ENCODE measurements around the gene CDH4. TPM values are rescaled to one million over a fixed set of nuclear protein-coding genes. Genes with fewer than 3 reads are reported as not detected.

CDH4 gene
- polyA plus RNA-seq, 1 donor (not counting 4 experiments of a cell fraction or from before 2014, with no cell fraction given): 2.2 TPM

DNA sequence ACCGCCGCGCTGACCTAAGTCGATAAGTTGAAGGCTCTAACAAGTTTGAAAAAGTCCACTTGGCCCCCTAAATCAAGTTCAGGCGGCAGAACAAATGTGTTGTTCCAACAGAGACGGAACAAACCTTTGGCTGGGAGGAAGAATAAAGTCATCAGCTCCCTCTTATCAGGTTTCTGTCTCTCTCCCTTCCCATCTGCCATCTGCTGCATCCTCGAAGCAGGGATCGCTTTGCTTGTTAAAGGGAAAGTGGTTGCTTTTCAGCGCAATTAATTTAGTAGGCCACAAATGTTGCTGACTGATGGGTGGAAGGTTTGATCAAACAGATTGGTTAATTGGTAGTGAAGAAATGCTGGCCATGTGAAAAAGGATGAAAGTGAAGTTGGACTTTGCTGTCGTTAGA lies 64.3 kb downstream of the CDH4 start:
- Histone ChIP-seq H3K79me2 (ENCODE audit: control insufficient read depth, insufficient read depth, low read length) (peaks cover 16% of the 10 kb centered on the region), H3K4me3 (ENCODE audit: control insufficient read depth in 2 of 3, extremely low read depth in 1 of 3, insufficient read depth in 2 of 3, low read depth in 1 of 3, low read length in 3 of 3) (no peak overlapping the region), H3K9me3 (ENCODE audit: control insufficient read depth, low read depth, low read length) (no peaks in the 10 kb centered on the region), H3K27ac (ENCODE audit: control insufficient read depth, insufficient read depth, low read length) (no peak overlapping the region), H3K4me2 (ENCODE audit: control insufficient read depth, extremely low read depth, insufficient read depth, low read depth, low read length) (no peak overlapping the region), H3K9ac (ENCODE audit: control insufficient read depth, extremely low read depth, insufficient read depth, low read length) (no peak overlapping the region), H3K4me1 (ENCODE audit: control insufficient read depth, extremely low read depth, insufficient read depth, low read length) (peaks cover 6% of the 10 kb centered on the region), H4K20me1 (ENCODE audit: control insufficient read depth, extremely low read depth, insufficient read depth, low read length) (peaks cover 60% of the 10 kb centered on the region), H3K27me3 (ENCODE audit: control insufficient read depth, extremely low read depth, insufficient read depth, low read length) (no peaks in the 10 kb centered on the region), H2AFZ (ENCODE audit: control insufficient read depth, low read length) (no peak overlapping the region), H3K9me1 (ENCODE audit: control insufficient read depth, extremely low read depth, insufficient read depth, low read length) (peaks cover 2% of the 10 kb centered on the region), H3K36me3 (ENCODE audit: control insufficient read depth in 2 of 2, extremely low read depth in 1 of 2, insufficient read depth in 2 of 2, low read length in 2 of 2) (no peaks in the 10 kb centered on the region)
- TF ChIP-seq EZH2 (IDR thresholded peaks at IDR 0.05; ENCODE audit: low read length): no peak
- TF ChIP-seq, protein P1, sequence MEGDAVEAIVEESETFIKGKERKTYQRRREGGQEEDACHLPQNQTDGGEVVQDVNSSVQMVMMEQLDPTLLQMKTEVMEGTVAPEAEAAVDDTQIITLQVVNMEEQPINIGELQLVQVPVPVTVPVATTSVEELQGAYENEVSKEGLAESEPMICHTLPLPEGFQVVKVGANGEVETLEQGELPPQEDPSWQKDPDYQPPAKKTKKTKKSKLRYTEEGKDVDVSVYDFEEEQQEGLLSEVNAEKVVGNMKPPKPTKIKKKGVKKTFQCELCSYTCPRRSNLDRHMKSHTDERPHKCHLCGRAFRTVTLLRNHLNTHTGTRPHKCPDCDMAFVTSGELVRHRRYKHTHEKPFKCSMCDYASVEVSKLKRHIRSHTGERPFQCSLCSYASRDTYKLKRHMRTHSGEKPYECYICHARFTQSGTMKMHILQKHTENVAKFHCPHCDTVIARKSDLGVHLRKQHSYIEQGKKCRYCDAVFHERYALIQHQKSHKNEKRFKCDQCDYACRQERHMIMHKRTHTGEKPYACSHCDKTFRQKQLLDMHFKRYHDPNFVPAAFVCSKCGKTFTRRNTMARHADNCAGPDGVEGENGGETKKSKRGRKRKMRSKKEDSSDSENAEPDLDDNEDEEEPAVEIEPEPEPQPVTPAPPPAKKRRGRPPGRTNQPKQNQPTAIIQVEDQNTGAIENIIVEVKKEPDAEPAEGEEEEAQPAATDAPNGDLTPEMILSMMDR (optimal IDR thresholded peaks at IDR 0.05 in 1 of 3, IDR thresholded peaks at IDR 0.05 in 1 of 3, conservative IDR thresholded peaks at IDR 0.05 in 1 of 3; ENCODE audit: extremely low read depth in 1 of 3, insufficient read depth in 2 of 3, low read length in 3 of 3): no peak
- DNase-seq (ENCODE audit: low read depth, low spot score): no peak
- dilution Hi-C loops (cut with MboI; ENCODE audit: extremely low pct_ligation_motif_present, low sequenced_read_pairs): no loop called here
- FAIRE-seq: no peak

DNA sequence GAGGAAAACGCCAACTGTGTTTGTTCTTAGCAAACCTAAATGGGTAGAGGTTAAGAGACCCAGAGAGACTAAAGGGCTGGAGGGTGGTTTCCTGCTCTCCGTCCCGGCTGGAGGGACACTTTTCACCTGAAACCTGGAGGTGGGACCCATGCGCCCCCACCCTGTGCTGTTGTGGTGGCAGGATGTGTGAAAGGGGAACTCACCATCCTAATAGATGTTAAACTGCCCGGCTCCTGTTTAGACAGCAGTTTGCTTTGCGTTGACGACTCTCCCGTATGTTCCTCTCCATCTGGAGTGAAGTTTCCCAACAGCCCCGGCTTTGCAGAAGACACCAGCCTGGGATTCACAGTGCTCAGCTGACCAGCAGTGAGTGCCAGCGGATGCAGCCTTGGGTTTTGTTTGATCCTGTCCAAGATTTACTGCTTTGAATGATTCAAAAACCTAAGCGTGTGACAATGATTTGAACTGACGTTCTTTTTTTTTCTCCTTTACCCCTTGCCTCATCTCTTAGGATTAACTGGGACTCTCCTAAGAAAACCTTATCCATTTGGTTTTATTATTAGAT lies 66.0 kb downstream of the CDH4 start:
- H3K79me2 ChIP-seq (ENCODE audit: control insufficient read depth, insufficient read depth, low read length): peaks cover 5% of the 10 kb centered on the region
- H2AFZ ChIP-seq (ENCODE audit: control insufficient read depth, low read length): no peak overlapping the region
- H3K4me3 ChIP-seq (ENCODE audit: control insufficient read depth in 2 of 3, extremely low read depth in 1 of 3, insufficient read depth in 2 of 3, low read depth in 1 of 3, low read length in 3 of 3): no peak overlapping the region
- no peak for DNase-seq (ENCODE audit: low read depth, low spot score)
- H3K4me1 ChIP-seq (ENCODE audit: control insufficient read depth, extremely low read depth, insufficient read depth, low read length): no peaks in the 10 kb centered on the region
- no peak overlapping the region for H3K9ac ChIP-seq (ENCODE audit: control insufficient read depth, extremely low read depth, insufficient read depth, low read length)
- no peaks in the 10 kb centered on the region for H3K36me3 ChIP-seq (ENCODE audit: control insufficient read depth in 2 of 2, extremely low read depth in 1 of 2, insufficient read depth in 2 of 2, low read length in 2 of 2)
- no peak for TF ChIP-seq EZH2 (IDR thresholded peaks at IDR 0.05; ENCODE audit: low read length)
- TF ChIP-seq, protein P1 (optimal IDR thresholded peaks at IDR 0.05 in 1 of 3, IDR thresholded peaks at IDR 0.05 in 1 of 3, conservative IDR thresholded peaks at IDR 0.05 in 1 of 3; ENCODE audit: extremely low read depth in 1 of 3, insufficient read depth in 2 of 3, low read length in 3 of 3): no peak
- peaks cover 48% of the 10 kb centered on the region for H4K20me1 ChIP-seq (ENCODE audit: control insufficient read depth, extremely low read depth, insufficient read depth, low read length)
- no peak overlapping the region for H3K4me2 ChIP-seq (ENCODE audit: control insufficient read depth, extremely low read depth, insufficient read depth, low read depth, low read length)
- no peaks in the 10 kb centered on the region for H3K9me3 ChIP-seq (ENCODE audit: control insufficient read depth, low read depth, low read length)
- no peak overlapping the region for H3K27ac ChIP-seq (ENCODE audit: control insufficient read depth, insufficient read depth, low read length)
- dilution Hi-C loops (cut with MboI; ENCODE audit: extremely low pct_ligation_motif_present, low sequenced_read_pairs): no loop called here
- no peaks in the 10 kb centered on the region for H3K27me3 ChIP-seq (ENCODE audit: control insufficient read depth, extremely low read depth, insufficient read depth, low read length)
- peaks cover 2% of the 10 kb centered on the region for H3K9me1 ChIP-seq (ENCODE audit: control insufficient read depth, extremely low read depth, insufficient read depth, low read length)
- FAIRE-seq: no peak

Data from keratinocyte (primary cell).